ENCODE data around the gene ZBTB5. TPM values are rescaled to one million over a fixed set of nuclear protein-coding genes. Genes with fewer than 3 reads are reported as not detected.

Gene ZBTB5
- total and polyA plus RNA-seq, 2 of the 13 experiments (the other 11 are each of a cell fraction or from before 2014, with no cell fraction given) = 12.5 to 20.5 TPM

DNA sequence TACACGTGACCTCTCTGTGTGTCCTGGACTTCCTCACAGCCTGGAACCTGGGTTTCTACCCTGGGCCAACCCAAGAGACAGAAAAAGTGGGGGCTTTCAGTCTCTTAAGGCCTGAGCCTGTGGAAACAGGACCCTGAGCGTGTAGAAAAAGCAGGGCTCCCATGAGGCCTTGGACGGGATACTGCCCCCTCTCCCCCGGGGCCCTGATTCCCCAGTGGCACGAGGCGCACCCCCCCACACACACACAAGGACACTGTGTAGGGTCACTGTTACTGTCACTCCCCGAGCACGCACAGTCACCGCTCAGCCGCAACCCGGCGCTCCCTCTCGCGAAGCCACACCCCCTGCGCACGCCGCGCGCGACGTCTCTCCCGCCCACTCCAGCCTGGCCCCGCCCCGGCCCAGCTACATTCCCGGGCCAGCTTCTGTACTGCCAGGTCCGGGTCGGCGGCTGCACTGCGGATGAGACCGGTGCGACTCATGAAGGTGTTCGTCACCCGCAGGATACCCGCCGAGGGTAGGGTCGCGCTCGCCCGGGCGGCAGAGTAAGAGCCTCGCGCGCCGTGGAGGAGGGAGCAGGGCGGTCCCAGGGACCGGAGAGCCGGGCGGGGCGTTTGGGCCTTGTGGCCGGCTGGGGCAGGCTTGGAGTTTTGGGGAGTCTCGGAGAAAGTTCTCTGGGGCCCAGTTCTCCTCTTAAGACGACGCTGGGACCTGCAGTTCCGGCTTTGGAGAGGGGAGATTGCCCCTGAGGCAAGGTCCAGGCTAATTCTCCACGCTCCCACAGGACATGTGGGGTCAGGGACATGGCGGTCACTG, 42.8 kb downstream of the ZBTB5 start, which contains the start of gene GRHPR (continued):
- TF ChIP-seq SP2 (CRISPR knock-in tag; IDR thresholded peaks at IDR 0.05) (no peak), ZNF772 (CRISPR knock-in tag; IDR thresholded peaks at IDR 0.05) (no peak; the same call in 1 of the 2 replicates), LCORL (IDR thresholded peaks at IDR 0.05) (no peak), LCORL (CRISPR knock-in tag; IDR thresholded peaks at IDR 0.05) (peak; percentile 74; the same call in 1 of the 2 replicates), PHF21A (CRISPR knock-in tag; IDR thresholded peaks at IDR 0.05) (peak; percentile 79), GATAD1 (CRISPR knock-in tag; IDR thresholded peaks at IDR 0.05) (peak; percentile 72; the same call in 1 of the 2 replicates), MIER3 (CRISPR knock-in tag; IDR thresholded peaks at IDR 0.05; ENCODE audit: borderline replicate concordance) (peak; percentile 89; the same call in 1 of the 2 replicates), ZSCAN31 (CRISPR knock-in tag; IDR thresholded peaks at IDR 0.05; ENCODE audit: low read depth) (peak; percentile 66), ZNF629 (CRISPR knock-in tag; conservative IDR thresholded peaks at IDR 0.05) (no peak; the same call in 1 of the 2 replicates), ARNT2 (CRISPR knock-in tag; IDR thresholded peaks at IDR 0.05; ENCODE audit: low read depth) (peak; percentile 29; the same call in 1 of the 2 replicates), NR2F1 (CRISPR knock-in tag; IDR thresholded peaks at IDR 0.05) (no peak), PRMT3 (CRISPR knock-in tag; IDR thresholded peaks at IDR 0.05; ENCODE audit: borderline replicate concordance, low read depth) (no peak; the same call in 1 of the 2 replicates), DNMT1 (CRISPR knock-in tag; IDR thresholded peaks at IDR 0.05) (0 out of 2 replicates have a peak, but pooled peaks have one; percentile 64), ZBTB7B (CRISPR knock-in tag; IDR thresholded peaks at IDR 0.05) (peak; percentile 36), SMARCC2 (IDR thresholded peaks at IDR 0.05) (no peak), ZFP1 (CRISPR knock-in tag; IDR thresholded peaks at IDR 0.05) (no peak), JARID2 (CRISPR knock-in tag; IDR thresholded peaks at IDR 0.05; ENCODE audit: insufficient replicate concordance) (no peak), SOX6 (IDR thresholded peaks at IDR 0.05) (no peak), SOX6 (CRISPR knock-in tag; IDR thresholded peaks at IDR 0.05) (peak; percentile 72), DPF2 (CRISPR knock-in tag; IDR thresholded peaks at IDR 0.05; ENCODE audit: borderline replicate concordance, low read depth) (no peak), PAF1 (CRISPR knock-in tag; IDR thresholded peaks at IDR 0.05) (no peak)
- TF ChIP-seq, protein P1, sequence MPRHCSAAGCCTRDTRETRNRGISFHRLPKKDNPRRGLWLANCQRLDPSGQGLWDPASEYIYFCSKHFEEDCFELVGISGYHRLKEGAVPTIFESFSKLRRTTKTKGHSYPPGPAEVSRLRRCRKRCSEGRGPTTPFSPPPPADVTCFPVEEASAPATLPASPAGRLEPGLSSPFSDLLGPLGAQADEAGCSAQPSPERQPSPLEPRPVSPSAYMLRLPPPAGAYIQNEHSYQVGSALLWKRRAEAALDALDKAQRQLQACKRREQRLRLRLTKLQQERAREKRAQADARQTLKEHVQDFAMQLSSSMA (CRISPR knock-in tag; IDR thresholded peaks at IDR 0.05) = peak; percentile 91
- TF ChIP-seq, protein P2, sequence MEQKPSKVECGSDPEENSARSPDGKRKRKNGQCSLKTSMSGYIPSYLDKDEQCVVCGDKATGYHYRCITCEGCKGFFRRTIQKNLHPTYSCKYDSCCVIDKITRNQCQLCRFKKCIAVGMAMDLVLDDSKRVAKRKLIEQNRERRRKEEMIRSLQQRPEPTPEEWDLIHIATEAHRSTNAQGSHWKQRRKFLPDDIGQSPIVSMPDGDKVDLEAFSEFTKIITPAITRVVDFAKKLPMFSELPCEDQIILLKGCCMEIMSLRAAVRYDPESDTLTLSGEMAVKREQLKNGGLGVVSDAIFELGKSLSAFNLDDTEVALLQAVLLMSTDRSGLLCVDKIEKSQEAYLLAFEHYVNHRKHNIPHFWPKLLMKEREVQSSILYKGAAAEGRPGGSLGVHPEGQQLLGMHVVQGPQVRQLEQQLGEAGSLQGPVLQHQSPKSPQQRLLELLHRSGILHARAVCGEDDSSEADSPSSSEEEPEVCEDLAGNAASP (CRISPR knock-in tag; IDR thresholded peaks at IDR 0.05; ENCODE audit: borderline replicate concordance) = peak; percentile 30
- TF ChIP-seq, protein P3, sequence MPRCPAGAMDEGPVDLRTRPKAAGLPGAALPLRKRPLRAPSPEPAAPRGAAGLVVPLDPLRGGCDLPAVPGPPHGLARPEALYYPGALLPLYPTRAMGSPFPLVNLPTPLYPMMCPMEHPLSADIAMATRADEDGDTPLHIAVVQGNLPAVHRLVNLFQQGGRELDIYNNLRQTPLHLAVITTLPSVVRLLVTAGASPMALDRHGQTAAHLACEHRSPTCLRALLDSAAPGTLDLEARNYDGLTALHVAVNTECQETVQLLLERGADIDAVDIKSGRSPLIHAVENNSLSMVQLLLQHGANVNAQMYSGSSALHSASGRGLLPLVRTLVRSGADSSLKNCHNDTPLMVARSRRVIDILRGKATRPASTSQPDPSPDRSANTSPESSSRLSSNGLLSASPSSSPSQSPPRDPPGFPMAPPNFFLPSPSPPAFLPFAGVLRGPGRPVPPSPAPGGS (CRISPR knock-in tag; IDR thresholded peaks at IDR 0.05) = peak; percentile 65
- TF ChIP-seq, protein P4, sequence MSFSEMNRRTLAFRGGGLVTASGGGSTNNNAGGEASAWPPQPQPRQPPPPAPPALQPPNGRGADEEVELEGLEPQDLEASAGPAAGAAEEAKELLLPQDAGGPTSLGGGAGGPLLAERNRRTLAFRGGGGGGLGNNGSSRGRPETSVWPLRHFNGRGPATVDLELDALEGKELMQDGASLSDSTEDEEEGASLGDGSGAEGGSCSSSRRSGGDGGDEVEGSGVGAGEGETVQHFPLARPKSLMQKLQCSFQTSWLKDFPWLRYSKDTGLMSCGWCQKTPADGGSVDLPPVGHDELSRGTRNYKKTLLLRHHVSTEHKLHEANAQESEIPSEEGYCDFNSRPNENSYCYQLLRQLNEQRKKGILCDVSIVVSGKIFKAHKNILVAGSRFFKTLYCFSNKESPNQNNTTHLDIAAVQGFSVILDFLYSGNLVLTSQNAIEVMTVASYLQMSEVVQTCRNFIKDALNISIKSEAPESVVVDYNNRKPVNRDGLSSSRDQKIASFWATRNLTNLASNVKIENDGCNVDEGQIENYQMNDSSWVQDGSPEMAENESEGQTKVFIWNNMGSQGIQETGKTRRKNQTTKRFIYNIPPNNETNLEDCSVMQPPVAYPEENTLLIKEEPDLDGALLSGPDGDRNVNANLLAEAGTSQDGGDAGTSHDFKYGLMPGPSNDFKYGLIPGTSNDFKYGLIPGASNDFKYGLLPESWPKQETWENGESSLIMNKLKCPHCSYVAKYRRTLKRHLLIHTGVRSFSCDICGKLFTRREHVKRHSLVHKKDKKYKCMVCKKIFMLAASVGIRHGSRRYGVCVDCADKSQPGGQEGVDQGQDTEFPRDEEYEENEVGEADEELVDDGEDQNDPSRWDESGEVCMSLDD (CRISPR knock-in tag; IDR thresholded peaks at IDR 0.05; ENCODE audit: borderline replicate concordance) = peak; percentile 82

Measured in HepG2 (cell line).